OCI-LY7 (cell line): ENCODE data around the gene RAB17. TPM values are rescaled to one million over a fixed set of nuclear protein-coding genes. Genes with fewer than 3 reads are reported as not detected.

ENCODE experiments used
- BruUV-seq: library from RNA; stranded (reverse); fragments of 400-500 nt; replicated peaks from 2 replicates; lab custom pipeline; 2021; lab: Mats Ljungman, UMichigan
- CTCF ChIA-PET: fragments of 300-600 bp; sonication (Branson Sonifier 250); formaldehyde crosslinking; loops from one replicate; lab custom pipeline; 2022; ENCODE audit warnings: antibody characterized with exemption; ENCODE audit not compliant: unreplicated experiment; lab: Charles Lee
- POLR2A ChIA-PET: fragments of 300-600 bp; sonication (Branson Sonifier 250); formaldehyde crosslinking; loops from one replicate; lab custom pipeline; 2022; ENCODE audit warnings: antibody characterized with exemption; lab: Charles Lee
- DNase-seq: peaks from one replicate; pipeline ENCODE4 v3.0.0-alpha.2; 2015; ENCODE audit warnings: low spot score
- H2AFZ ChIP-seq: fragments of 200-600 bp; sonication (generic), shearing (Covaris generic); 2 replicates; pipeline ENCODE4 v1.6.1; 2014; ENCODE audit warnings: mild to moderate bottlenecking, antibody characterized with exemption, low read length, moderate library complexity
- H3K27ac ChIP-seq: fragments of 200-600 bp; sonication (generic); 2 replicates; pipeline ENCODE4 v1.5.1; 2014; ENCODE audit warnings: mixed run types, low read depth, mild to moderate bottlenecking, moderate library complexity, low read length, inconsistent platforms; ENCODE audit not compliant: poor library complexity, severe bottlenecking
- H3K36me3 ChIP-seq: fragments of 200-600 bp; sonication (generic); 2 replicates; pipeline ENCODE4 v1.6.1; 2014; ENCODE audit warnings: mild to moderate bottlenecking, antibody characterized with exemption, low read length, moderate library complexity, mixed read lengths; ENCODE audit not compliant: insufficient read depth
- H3K4me1 ChIP-seq: fragments of 200-600 bp; sonication (generic); 2 replicates; pipeline ENCODE4 v1.5.1; 2014; ENCODE audit warnings: mild to moderate bottlenecking, low read length; ENCODE audit not compliant: insufficient read depth, poor library complexity, severe bottlenecking
- H3K4me2 ChIP-seq: fragments of 200-600 bp; sonication (generic); 2 replicates; pipeline ENCODE4 v1.6.1; 2014; ENCODE audit warnings: mild to moderate bottlenecking, low read length
- H3K4me3 ChIP-seq: fragments of 200-600 bp; sonication (generic); 2 replicates; pipeline ENCODE4 v1.5.1; 2014; ENCODE audit warnings: mild to moderate bottlenecking, low read depth, low read length; ENCODE audit not compliant: poor library complexity, severe bottlenecking
- H3K79me2 ChIP-seq: fragments of 200-600 bp; sonication (generic); 2 replicates; pipeline ENCODE4 v1.6.1; 2016; ENCODE audit warnings: low read depth, mild to moderate bottlenecking, low read length, moderate library complexity, mixed read lengths; ENCODE audit not compliant: insufficient read depth
- H3K9me2 ChIP-seq: fragments of 200-600 bp; sonication (generic); 2 replicates; pipeline ENCODE4 v1.6.1; 2016; ENCODE audit warnings: mild to moderate bottlenecking, low read length, mixed read lengths; ENCODE audit not compliant: insufficient read depth
- H3K9me3 ChIP-seq: fragments of 200-600 bp; sonication (generic); 2 replicates; pipeline ENCODE4 v1.6.1; 2014; ENCODE audit warnings: mild to moderate bottlenecking, mixed run types, low read length, mixed read lengths
- H4K20me1 ChIP-seq: fragments of 200-600 bp; sonication (generic); 2 replicates; pipeline ENCODE4 v1.6.1; 2014; ENCODE audit warnings: mild to moderate bottlenecking, antibody characterized with exemption, low read length, moderate library complexity, mixed read lengths; ENCODE audit not compliant: insufficient read depth
- EZH2phosphoT487 ChIP-seq: fragments of 200-600 bp; sonication (generic); IDR thresholded peaks from 2 replicates; pipeline ENCODE4 v1.6.1; 2018; ENCODE audit warnings: low read depth, borderline replicate concordance, mild to moderate bottlenecking, mixed run types, antibody characterized with exemption, low read length, moderate library complexity, mixed read lengths
- intact Hi-C: fragments of 100-400 bp; cut with micrococcal nuclease; formaldehyde crosslinking; loops from one replicate; pipeline ENCODE4 v1.10.0; 2022; ENCODE audit not compliant: unreplicated experiment
- total RNA-seq, 2 experiments: library from RNA; depleted of rRNA in 1 of 2; stranded (reverse); fragments of >200 nt in 1 of 2; shearing (Covaris generic) in 1 of 2; gene quantifications; 2 replicates each; pipeline ENCODE4 v1.2.3, GENCODE V29; 2014 to 2022
- TF ChIP-seq, protein P1 (sequence below): fragments of 200-600 bp; sonication (generic); conservative IDR thresholded peaks from 2 replicates; pipeline ENCODE4 v1.5.1; 2014; ENCODE audit warnings: mild to moderate bottlenecking, antibody characterized with exemption, low read length, moderate library complexity, mixed read lengths

Gene RAB17
- total RNA-seq, 2 experiments from 2014 or later = not detected

- BruUV-seq = no TSS peak
- CTCF ChIA-PET = no interaction called here
- Histone ChIP-seq H4K20me1 (no peaks in the 10 kb centered on the region), H3K4me3 (no peak overlapping the region), H3K9me3 (no peaks in the 10 kb centered on the region), H3K27ac (no peak overlapping the region), H3K9me2 (no peaks in the 10 kb centered on the region), H3K36me3 (no peaks in the 10 kb centered on the region), H2AFZ (no peak overlapping the region), H3K4me1 (peaks cover 30% of the 10 kb centered on the region), H3K4me2 (no peak overlapping the region), H3K79me2 (no peaks in the 10 kb centered on the region)
- TF ChIP-seq, protein P1, sequence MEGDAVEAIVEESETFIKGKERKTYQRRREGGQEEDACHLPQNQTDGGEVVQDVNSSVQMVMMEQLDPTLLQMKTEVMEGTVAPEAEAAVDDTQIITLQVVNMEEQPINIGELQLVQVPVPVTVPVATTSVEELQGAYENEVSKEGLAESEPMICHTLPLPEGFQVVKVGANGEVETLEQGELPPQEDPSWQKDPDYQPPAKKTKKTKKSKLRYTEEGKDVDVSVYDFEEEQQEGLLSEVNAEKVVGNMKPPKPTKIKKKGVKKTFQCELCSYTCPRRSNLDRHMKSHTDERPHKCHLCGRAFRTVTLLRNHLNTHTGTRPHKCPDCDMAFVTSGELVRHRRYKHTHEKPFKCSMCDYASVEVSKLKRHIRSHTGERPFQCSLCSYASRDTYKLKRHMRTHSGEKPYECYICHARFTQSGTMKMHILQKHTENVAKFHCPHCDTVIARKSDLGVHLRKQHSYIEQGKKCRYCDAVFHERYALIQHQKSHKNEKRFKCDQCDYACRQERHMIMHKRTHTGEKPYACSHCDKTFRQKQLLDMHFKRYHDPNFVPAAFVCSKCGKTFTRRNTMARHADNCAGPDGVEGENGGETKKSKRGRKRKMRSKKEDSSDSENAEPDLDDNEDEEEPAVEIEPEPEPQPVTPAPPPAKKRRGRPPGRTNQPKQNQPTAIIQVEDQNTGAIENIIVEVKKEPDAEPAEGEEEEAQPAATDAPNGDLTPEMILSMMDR = no peak
- no peak for TF ChIP-seq EZH2phosphoT487
- DNase-seq = no peak
- POLR2A ChIA-PET = interaction anchor here (0.6 kb wide), 1 partner anchor 579 kb away, joined by 3 read pairs; no protein-coding TSS in a partner anchor
- intact Hi-C loops = loop anchor here (10.0 kb wide), 1 partner anchor 148 kb away; no protein-coding TSS in a partner anchor
Measured at GRCh38 chr2:237626813-237627440, 36.4 kb upstream of the RAB17 start.

- Histone ChIP-seq H3K9me2 (no peaks in the 10 kb centered on the region), H3K4me2 (no peak overlapping the region), H3K79me2 (no peaks in the 10 kb centered on the region), H4K20me1 (no peaks in the 10 kb centered on the region), H3K4me1 (peaks cover 18% of the 10 kb centered on the region), H3K9me3 (no peaks in the 10 kb centered on the region), H2AFZ (no peak overlapping the region), H3K27ac (no peak overlapping the region), H3K4me3 (no peak overlapping the region), H3K36me3 (no peaks in the 10 kb centered on the region)
- POLR2A ChIA-PET = interaction anchor here (0.6 kb wide), 1 partner anchor 368 kb away, joined by 3 read pairs; no protein-coding TSS in a partner anchor
- no TSS peak for BruUV-seq
- peak; percentile 23 for DNase-seq
- intact Hi-C loops = loop anchor here (2.0 to 10.0 kb wide), 2 partner anchors 119 to 149 kb away; no protein-coding TSS in a partner anchor
- TF ChIP-seq, protein P1 = no peak
- TF ChIP-seq EZH2phosphoT487 = no peak
- CTCF ChIA-PET = no interaction called here
Measured at GRCh38 chr2:237625777-237626176, 35.2 kb upstream of the RAB17 start.

DNA sequence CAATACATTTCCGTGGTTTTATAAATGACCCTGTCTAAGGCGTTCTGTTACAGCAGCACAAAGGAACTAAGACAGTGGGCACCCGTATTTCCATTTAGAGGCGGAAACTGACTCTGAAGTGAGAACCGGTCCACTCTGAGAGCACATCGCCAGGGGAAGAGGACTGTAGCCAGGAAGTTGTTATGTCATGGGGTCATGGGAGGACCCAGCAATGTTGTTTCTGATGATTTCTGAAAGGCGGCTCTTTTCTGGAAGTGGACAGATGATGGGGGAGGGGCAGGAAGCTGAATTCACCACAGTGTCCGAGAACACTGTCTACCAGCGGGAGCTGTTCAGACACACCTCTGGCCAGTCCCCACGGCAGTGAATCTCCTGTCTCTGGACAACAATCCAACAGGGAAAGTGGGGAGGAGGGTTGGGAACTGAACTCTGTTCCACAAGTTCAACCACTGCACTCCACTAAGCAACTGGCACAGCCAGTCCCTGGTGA lies 34.7 kb upstream of the RAB17 start:
- Histone ChIP-seq H4K20me1 (no peaks in the 10 kb centered on the region), H3K4me1 (peaks cover 13% of the 10 kb centered on the region), H3K4me2 (no peak overlapping the region), H3K27ac (no peak overlapping the region), H3K4me3 (no peak overlapping the region), H3K36me3 (no peaks in the 10 kb centered on the region), H3K9me2 (no peaks in the 10 kb centered on the region), H3K79me2 (no peaks in the 10 kb centered on the region), H3K9me3 (no peaks in the 10 kb centered on the region), H2AFZ (no peak overlapping the region)
- ChIA-PET CTCF (interaction anchor here (0.6 kb wide), 1 partner anchor 76 kb away, joined by 3 read pairs; no protein-coding TSS in a partner anchor), POLR2A (interaction anchor here (0.6 kb wide), 1 partner anchor 369 kb away, joined by 3 read pairs; no protein-coding TSS in a partner anchor)
- intact Hi-C loops = loop anchor here (2.0 to 10.0 kb wide), 2 partner anchors 120 to 150 kb away; no protein-coding TSS in a partner anchor
- TF ChIP-seq, protein P1 = no peak
- TF ChIP-seq EZH2phosphoT487 = no peak
- no peak for DNase-seq
- no TSS peak for BruUV-seq
